ENCODE data around the gene FAM234B. TPM values are rescaled to one million over a fixed set of nuclear protein-coding genes. Genes with fewer than 3 reads are reported as not detected.
A peak's percentile ranks its signal among the peaks of the same experiment; 100 is the strongest.

FAM234B gene
- total RNA-seq, 1 experiment from 2014 or later: 20.8 TPM

GRCh38 chr12:13075786-13076570 is 31.8 kb downstream of the FAM234B start:
- no peak overlapping the region for H4K91ac ChIP-seq (ENCODE audit: insufficient read length, low read depth, low read length)
- H4K20me1 ChIP-seq (ENCODE audit: control insufficient read depth, insufficient read depth, insufficient read length): no peaks in the 10 kb centered on the region
- DNase-seq: no peak
- no peak overlapping the region for H2BK120ac ChIP-seq (ENCODE audit: low read depth, low read length, poor library complexity, severe bottlenecking)
- Mint-ChIP-seq H3K36me3 (ENCODE audit: insufficient read depth in 1 of 3, low read depth in 3 of 3) (peaks cover 43 to 63% (median 63%) of the 10 kb centered on the region in 3 experiments), H3K27me3 (ENCODE audit: low read depth) (no peaks in the 10 kb centered on the region), H3K9me3 (peaks cover 0 to 3% of the 10 kb centered on the region in 2 experiments; a peak in 1 of 5 replicates), H3K4me1 (peaks cover 13 to 14% of the 10 kb centered on the region in 2 experiments), H3K4me3 (no peak overlapping the region), H3K27ac (peak overlapping the region in 1 of 3 experiments; percentile 59; a peak in 2 of 7 replicates)
- H3T11ph ChIP-seq (ENCODE audit: low read length): no peak overlapping the region
- no peak overlapping the region for H3K4ac ChIP-seq (ENCODE audit: low read depth, low read length)
- no CpG with 5 or more reads among the region's 12 CpGs for WGBS (ENCODE audit: extremely low coverage, insufficient read length, low lambda C conversion rate)
- no peak overlapping the region for H3K23ac ChIP-seq (ENCODE audit: insufficient read length, low read depth, low read length)
- H2BK5ac ChIP-seq (ENCODE audit: insufficient read length, low read length): no peak overlapping the region
- no peaks in the 10 kb centered on the region for H3K23me2 ChIP-seq (ENCODE audit: insufficient read length, low read depth, low read length, poor library complexity, severe bottlenecking)
- H3K4me1 ChIP-seq (ENCODE audit: insufficient read depth, low read length): no peaks in the 10 kb centered on the region; the same call in 1 of the 2 replicates
- no peaks in the 10 kb centered on the region for H3K79me1 ChIP-seq (ENCODE audit: insufficient read depth, low read depth, low read length, poor library complexity, severe bottlenecking)
- no peak overlapping the region for H4K5ac ChIP-seq (ENCODE audit: insufficient read length, low read depth, low read length)
- H3K27me3 ChIP-seq (ENCODE audit: insufficient read depth, low read length): no peaks in the 10 kb centered on the region
- no peaks in the 10 kb centered on the region for H3K9me3 ChIP-seq (ENCODE audit: control insufficient read depth, low read depth, low read length)
- H3K14ac ChIP-seq (ENCODE audit: insufficient read depth, low read length): no peak overlapping the region
- H3K9ac ChIP-seq (ENCODE audit: extremely low read depth, insufficient read length, low read length): no peak overlapping the region
- H2BK20ac ChIP-seq (ENCODE audit: low read depth, low read length, poor library complexity, severe bottlenecking): no peak overlapping the region
- H2AFZ ChIP-seq (ENCODE audit: low read length): no peak overlapping the region
- H2AK5ac ChIP-seq (ENCODE audit: insufficient read length, low read length): no peak overlapping the region
- H3K27ac ChIP-seq (ENCODE audit: insufficient read length, low read depth, low read length): no peak overlapping the region
- no peak overlapping the region for H2BK15ac ChIP-seq (ENCODE audit: low read depth, low read length)
- no peak for TF ChIP-seq CTCF (conservative IDR thresholded peaks at IDR 0.05)
- H3K79me2 ChIP-seq (ENCODE audit: insufficient read depth, low read length): no peaks in the 10 kb centered on the region
- no peak overlapping the region for H4K8ac ChIP-seq (replicated peaks; ENCODE audit: insufficient read length, low read depth, low read length)
- no peak overlapping the region for H3K4me2 ChIP-seq (ENCODE audit: insufficient read depth, insufficient read length, low read length)
- H3K18ac ChIP-seq (ENCODE audit: insufficient read length, low read depth, low read length): no peak overlapping the region
- H2BK12ac ChIP-seq (ENCODE audit: insufficient read length, low read depth, low read length): no peak overlapping the region
- no peak overlapping the region for H3K56ac ChIP-seq (ENCODE audit: insufficient read length, low read depth, low read length)
